GM19463 (cell line): ENCODE data around the gene AP2A2.

Source experiments
- ATAC-seq: cut with Tn5 transposase; IDR thresholded peaks from one replicate; pipeline ENCODE4 v1.9.1; 2021; ENCODE audit warnings: mild to moderate bottlenecking, moderate library complexity; ENCODE audit not compliant: unreplicated experiment

Gene AP2A2

DNA sequence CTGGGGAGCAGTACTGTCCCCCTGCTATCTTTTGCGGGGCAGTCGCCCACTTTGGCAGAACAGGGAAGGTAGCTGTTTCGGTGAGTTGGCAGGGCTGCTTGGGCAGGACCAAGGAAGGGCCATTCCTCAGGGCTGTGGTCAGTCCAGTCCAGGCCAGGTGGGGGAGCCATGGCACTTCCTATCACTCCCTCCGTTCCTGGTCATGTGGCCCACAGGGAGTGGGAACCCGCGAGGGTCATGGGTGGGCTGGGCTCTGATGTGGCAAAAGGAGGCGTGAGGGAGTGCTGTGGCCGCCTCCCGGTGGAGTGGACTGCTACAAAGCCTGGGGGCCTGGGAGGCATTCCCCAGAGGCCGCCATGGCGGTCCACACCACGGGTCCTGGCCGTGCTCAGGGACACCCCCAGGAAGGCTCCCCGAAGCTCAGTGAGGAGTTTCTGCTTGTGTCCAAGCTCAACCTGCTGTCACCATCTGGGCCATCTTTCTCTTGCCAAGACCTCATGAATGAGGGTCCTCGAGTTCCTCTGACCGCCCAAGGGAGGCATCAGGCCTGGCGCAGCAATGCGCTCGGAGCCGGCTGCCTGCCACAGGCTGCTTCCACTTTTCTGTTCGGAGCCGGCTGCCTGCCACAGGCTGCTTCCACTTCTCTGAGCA lies 27.0 kb upstream of the AP2A2 start:
- ATAC-seq: no peak

DNA sequence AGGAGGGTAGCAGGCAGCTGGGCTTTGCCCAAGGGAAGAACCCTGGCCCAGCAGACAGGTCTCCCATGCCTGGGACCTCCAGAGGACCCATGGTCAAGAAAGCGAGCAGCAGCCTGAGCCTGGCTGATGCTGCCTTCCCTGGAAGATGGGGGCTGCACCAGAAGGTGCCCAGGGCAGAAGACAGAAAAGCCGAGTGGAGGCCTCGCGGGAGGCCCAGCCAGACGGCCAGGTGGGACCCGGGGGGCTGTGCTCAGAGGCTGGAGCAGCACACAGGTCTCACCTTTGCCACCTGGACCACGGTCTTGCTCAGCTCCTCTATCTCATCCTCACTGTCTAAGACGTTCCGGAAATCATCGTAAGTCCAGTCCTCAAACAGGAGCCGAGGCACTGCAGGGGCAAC lies 25.9 kb upstream of the AP2A2 start:
- ATAC-seq: no peak

DNA sequence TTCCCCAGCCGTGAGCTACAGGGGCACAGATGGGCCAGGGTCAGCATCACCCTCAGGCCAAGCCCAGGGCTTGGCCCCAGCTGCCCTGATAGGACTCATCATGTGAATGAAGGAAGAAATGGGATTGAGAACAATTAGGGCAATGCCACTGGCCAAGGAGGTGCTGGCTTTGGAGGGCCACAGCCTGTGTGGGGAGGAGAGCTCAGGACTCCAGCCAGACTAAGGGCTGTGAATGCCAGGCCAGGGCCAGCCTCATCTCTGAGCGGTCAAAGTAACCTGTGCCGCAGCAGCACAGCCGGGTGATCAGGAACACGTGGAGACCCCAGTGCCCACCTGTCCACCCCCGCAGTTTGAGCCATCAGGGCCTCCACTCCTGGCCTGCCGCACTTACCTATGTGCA lies 25.1 kb upstream of the AP2A2 start:
- ATAC-seq: no peak

DNA sequence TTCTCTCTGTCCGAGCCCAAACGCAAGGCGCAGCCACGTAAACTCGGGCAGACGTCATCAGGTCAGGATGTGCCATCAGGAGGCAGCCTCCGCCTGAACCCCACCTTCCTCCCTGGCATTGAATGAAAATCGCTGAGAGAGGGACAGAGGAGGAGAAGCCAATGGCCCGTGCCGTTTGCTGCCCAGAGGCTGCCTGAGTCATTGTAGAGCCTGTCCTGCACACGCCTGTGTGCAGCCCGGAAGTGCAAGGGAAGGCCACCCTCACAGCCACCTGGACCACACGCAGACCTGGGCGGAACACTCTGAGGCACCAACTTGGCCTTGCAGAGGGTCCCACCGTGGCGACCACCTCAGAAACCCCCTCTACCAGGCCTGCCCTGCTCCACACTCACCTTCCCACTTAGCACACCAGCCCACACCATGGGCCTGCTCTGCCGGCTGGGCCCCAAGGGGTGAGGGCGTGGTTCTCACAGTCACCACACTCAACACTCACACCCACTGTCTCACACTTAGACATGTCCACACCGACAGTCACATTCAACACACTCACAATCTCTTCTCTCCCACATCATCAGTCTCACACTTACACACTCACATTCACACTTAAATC lies 24.1 kb upstream of the AP2A2 start:
- ATAC-seq: no peak

DNA sequence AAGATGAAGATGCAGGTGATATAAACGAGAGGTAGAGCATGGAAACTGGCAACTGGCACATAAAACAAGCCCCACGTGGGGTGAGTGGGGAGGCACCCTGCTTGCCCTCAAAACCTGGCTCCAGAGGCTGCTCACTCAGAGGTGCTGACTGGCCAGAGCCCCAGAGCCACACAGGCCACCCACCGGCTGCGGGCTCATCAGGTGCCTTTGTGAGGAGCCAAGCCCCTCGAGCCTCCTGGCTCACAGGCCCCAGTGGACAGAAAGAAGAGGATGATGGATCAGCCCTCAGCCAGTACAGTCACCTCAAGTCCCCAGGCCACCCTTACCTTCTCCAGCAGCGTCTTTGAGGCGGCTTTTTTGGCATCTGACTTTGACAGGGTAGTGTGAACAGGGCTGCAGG lies 21.3 kb upstream of the AP2A2 start:
- no peak for ATAC-seq

DNA sequence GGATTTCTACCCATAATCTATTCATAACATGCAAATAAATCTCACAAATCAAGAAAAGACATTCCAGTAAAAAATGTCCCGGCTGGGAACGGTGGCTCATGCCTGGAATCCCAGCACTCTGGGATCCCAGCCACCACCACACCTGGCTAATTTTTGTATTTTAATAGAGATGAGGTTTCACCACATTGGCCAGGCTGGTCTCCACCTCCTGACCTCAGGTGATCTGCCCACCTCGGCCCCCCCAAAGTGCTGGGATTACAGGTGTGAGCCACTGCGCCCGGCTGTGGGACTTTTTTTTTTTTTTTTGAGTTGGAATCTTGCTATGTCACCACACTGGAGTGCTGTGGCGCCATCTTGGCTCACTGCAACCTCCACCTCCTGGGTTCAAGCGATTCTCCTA lies 19.7 kb upstream of the AP2A2 start:
- no peak for ATAC-seq

DNA sequence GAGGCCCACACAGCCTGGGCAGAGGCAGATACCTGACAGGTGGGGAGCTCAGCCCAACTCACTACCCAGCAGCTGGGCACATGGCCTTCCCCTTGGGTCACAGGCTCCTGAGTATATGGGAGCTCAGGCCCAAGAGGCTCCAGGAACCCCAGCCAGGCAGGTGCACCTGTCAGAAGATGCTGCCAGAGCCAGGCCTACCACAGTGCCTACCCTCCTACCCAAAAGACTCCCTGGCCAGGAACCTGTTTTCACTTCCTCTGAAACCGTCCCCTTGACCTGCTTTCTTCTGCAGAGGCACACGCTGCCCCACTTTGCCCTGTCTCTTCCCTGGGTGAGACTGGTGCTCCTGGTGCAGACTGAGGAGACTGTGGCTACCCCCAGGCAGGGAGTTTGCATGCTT lies 18.0 kb upstream of the AP2A2 start:
- ATAC-seq: no peak

DNA sequence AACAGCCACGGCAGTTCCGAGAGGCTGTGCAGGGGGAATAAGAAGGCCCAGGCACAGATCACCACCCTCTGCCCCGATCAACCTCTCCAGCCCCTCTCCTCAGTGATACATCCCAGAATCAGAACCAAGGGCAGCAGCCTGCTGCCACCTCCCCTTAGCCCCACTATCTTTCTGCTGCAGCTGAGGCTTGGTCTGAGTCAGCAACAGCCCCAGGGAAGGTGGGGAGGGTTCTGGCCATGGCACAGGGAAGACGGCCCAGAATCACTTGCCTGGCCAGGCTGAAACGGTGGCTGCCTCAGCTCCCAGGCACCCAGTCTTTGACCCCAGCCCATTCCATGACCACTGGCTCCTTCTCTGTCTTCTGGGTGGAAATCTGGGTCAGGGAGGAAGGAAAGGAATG lies 17.4 kb upstream of the AP2A2 start:
- no peak for ATAC-seq

DNA sequence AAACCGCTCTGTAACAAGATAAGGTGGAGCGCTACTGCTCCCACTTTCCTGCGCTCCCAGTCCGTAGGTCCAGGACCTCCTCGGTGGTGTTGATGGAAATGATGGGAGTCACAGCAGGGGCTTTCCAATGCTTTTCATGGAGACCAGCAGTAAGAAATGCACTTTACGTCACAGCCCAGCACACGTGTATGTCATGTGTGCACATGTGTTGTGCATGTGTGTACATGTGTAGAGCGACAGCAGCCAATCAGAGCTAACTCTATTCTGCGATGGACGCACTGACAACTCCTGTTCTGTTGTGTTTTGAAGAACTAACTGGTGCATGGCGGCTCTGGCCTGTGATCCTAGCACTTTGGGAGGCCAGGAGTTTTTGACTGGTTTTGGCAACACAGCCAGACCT lies 16.3 kb upstream of the AP2A2 start:
- ATAC-seq: no peak

DNA sequence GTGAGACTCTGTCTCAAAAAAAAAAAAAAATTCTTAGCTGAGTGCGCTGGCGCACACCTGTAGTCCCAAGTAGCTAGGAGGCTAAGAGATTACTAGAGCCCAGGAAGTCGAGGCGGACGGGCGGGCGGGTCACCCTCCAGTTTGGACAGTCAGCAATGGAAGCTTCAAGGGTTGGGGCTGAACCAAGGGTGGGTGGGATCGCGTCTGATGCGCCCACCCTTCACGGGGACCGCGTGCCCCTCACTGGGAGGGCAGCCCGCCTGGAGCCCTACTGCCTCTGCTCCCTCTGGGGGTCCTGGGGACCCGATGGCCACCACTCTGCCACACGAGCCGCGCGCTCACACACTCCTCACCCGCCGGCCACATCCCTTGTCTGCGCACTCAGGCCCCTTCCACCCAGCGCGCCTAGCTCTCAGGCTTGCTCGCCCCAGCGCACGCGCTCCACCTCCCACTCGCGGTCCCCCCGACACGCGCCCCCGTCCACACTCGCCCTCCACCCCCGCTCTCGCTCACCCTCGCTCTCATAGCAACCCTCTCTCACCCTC lies 15.6 kb upstream of the AP2A2 start:
- no peak for ATAC-seq

DNA sequence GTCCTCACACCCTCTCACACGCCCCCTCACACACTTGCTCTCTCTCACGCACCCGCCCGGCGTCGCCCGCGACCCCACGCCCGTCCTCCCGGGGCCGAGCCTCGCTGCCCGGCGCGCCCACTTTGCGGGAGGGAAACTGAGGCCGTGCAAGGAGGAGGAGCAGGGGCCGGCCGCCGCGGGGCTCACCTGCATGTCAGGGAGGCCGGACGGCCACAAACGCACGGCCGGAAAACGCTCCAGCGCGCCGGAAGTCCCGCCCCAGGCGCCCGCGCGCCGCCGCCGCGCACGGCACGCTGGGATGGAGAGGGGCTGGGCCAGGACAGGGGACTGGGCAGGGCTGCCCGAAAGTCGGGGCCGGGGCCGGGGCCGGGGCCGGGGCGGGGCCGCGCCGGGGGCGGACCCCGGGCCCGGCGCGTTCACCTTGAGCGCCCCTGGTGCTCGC lies 15.1 kb upstream of the AP2A2 start, which contains the start of gene CHID1:
CHID1 (minus strand) TSS at position 222 of the 442 bp plus-strand sequence. CDS start 5,994 bp downstream, outside the sequence.
- peak; percentile 93 for ATAC-seq

DNA sequence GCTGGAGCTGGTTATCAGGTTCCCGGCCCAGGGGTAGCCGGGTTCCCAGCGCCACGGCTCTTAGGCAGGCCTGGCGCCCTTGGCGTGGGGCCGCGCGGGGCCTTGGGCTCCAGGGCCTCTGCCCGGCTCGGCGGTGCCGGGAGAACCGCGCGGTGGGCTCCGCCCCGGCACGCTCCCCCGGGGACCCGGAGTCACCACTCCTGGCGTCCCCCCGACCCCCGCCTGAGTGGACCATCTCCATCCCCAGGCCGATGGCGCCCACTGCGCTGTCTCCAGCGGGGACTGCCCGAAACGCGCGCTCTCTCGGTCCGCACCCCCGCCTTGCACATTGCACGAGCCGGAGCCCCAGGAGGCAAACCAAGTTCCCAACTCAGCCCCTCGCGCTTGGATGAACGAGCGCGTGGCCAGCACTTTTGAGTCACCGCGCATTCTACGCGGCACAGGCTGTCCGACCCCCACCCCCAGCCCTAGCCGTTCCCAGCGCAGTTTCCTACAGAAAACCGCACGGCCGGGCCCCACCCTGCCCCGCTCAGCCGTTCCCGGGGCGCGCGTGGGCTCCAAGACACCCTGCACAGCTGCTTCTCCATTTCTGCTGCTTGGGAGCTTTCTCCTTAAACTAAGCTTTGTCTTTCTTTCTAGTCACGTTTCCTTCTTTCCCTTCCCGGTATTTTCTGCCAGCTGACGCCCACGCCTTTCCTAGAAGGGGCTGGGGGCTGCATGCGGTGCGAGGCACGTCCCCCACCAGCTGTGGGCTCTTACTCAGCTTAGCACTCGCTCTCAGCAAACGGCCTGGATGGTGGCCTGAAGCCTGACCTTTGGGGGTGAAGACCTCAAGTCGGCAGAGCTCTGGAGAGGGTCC lies 14.4 kb upstream of the AP2A2 start:
- ATAC-seq: peak; percentile 19

DNA sequence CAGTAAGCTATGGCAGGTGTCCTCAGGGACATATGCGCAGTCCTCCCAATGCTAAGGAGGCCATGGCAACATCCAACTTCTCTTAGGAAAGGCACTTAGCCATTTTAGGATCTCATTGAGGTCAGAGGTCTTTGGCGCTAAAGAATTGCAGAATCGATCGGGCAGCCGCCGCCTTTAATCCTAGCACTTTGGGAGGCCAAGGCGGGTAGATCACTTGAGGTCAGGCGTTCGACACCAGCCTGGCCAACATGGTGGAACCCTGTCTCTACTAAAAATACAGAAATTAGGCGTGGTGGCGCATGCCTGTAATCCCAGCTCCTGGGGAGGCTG lies 13.8 kb upstream of the AP2A2 start:
- ATAC-seq: no peak

DNA sequence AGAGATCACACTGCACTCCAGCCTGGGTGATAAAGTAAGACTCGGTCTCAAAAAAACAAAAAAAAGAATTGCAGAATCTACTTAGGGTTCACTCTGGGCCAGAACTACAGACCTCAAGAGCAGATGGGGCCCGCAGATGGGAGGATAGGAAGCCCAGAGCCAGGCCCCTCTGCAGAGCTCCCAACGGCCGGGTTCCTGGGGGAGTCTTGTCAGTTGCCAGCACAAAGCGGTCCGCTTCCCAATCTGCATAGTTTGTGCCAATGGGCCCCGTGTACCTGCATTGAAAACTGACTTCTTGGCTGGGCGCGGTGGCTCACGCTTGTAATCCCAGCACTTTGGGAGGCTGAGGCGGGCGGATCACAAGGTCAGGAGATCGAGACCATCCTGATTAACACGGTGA lies 13.4 kb upstream of the AP2A2 start:
- ATAC-seq: no peak

DNA sequence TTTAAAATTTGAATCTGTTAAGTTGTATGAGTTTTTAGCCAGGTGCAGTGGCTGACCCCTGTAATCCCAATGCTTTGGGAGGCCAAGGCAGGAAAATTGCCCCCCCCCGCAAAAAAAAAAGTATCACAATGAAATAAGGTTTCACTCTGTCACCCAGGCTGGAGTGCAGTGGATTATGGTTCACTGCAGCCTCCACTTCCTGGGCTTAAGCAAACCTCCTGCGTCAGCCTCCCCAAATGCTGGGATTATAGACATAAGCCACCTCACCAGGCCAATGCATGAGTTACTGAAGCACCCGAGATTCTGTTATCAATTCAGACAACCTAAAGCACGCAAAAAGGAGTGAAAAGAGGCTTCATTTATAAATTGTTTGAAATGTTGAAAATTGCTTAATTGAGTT lies 12.6 kb upstream of the AP2A2 start:
- ATAC-seq: no peak

DNA sequence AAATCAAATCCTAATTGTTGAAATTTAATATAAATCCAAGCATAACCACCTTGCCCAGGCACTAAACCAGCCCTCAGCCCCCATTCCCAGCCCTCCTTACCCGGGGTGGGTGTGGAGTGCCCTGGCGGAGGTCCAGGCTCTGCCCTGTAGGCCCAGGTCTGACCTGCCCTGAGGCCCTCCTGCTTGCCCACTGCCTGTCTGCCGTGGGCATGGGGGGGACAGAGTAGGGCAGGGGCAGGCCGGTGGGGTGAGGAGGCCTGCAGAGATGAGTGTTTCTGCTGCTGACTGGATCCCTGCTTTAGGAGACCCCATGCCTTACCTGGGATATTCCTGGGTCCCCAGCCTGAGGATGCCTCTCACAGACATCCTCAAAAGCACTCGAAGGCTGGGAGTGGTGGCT lies 11.5 kb upstream of the AP2A2 start:
- no peak for ATAC-seq

DNA sequence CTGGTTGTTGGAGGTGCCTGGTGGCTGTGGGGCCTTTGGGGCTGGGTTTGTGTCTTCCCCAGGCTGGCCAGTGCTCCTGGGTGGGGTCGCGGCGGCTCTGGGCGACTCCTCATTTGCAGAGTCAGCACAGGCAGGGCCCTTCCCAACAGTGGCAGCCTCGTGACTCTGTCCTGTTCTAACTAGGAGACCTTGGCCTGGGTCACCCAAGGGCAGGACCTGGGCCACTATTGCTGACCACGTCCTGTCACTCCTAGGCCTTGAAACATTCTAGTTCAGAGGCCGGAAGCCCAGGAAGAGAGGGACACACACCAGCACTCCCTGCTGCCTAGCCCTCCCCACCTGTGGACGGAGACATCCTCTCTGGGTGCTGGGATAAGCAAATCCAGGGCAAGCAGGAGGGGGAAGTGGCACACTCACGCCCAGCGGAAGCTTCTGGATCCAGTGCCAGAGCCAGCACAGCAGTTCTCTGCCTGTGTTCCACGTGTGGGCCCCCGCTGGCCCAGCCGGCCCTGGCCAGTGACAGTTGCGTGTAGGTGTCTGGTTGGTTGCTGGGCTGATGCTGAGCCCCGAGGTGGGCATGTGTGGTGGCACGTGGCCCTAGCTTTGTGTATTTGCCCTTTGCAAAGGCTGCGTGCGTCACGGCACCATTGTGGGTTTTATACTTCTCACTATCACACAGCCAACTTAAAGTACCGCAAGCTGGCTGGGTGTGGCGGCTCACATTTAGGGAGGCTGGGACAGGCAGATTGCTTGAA lies 10.7 kb upstream of the AP2A2 start:
- no peak for ATAC-seq

DNA sequence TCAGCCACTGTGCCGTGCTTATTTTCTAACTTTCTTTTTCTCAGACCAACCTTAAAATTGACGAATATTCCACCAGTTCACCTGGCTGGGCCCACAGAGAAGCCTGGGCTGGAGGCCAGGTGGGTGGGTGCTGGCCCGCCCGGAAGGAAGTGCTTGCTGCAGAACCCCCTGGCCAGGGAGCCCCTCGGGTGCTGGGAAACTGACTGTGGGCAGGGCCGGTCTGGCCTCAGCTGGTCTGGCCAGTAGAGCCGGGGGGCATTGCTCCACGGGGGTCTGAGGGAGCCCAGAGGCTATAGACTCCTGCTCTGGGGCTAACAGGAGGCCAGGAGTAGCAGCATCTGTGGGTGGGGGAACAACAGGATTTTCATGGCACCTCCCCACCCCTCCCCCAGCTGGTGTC lies 8.2 kb upstream of the AP2A2 start:
- ATAC-seq: no peak

DNA sequence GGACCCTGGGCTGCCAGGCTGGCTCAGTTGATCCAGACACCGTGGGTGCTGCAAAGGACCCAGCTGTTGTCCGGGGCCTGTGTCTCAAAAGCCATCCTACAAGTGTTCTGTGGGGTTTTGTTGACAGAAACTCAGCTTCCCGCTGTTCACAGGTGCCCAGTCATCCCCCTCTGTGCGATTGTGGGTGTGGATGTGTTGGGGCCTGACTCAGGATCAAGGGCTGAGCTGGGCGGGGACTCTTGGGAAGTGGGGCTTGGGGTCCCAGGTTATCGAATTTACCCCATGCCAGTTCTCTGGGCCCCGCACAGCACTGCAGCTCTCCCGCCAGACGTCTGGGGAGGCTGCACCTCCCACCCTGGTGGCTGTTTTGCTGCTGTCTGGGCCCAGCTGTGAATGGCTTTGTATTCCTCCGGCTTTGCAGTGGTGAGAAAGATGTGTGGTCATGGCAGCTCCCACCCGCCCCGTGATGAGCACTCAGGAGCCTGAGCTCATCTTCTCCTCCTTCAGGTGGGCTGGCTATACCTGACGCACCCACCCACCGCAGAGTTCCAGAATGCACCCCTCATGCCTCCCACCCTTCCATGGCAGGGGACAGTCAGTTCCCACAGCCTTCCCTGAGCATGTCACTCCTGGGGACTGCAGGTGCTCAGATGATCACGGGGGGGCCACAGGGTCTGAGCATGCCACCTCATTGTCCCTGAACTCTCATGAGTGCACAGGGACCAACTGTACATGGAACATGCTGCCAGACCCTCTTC lies 3.6 kb upstream of the AP2A2 start:
- no peak for ATAC-seq

DNA sequence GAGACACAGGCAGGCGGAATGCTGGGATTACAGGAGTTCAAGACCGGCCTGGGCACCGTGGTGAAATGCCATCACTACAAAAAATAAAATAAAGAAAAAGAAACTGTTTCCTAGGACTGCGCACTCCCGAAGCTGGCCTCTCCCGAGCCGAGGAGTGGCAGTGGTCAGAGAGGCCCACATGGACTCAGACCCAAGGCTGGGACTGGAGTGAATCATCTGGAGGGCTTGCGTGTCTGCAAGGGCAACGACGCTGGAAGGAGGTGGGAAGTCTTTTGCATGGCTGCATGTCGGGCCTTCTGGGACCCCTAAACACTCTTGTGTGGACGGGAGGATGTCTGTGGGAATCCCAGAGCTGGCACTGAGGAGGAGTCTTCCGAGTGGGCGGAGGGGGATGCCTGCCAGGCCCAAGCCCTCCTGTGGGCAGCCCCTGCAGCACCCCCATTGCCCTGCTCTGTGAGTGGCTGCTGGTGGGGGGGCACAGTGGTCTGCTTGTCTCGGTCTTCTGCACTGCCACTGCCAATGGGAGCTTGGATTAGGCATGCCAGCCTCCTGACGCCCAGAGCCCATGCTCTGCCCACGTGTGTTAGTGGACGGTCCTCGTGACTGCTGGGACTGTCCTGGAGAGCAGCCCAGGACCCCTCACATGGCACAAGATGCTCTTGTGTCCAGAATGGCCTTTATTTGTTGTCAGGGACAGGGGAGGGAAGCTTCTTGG lies 1.8 kb upstream of the AP2A2 start:
- no peak for ATAC-seq
